Measurements from ENCODE around the gene PGAP3. TPM values are rescaled to one million over a fixed set of nuclear protein-coding genes. Genes with fewer than 3 reads are reported as not detected.

PGAP3 gene
- total RNA-seq, 1 donor from 2014 or later, result 17.7 TPM

- no peak for DNase-seq (ENCODE audit: extremely low spot score in 2 of 2)
- Histone ChIP-seq H3K27me3 (no peaks in the 10 kb centered on the region), H3K9me3 (no peaks in the 10 kb centered on the region), H3K4me3 (peak overlapping the region; percentile 81 to 97), H3K36me3 (no peaks in the 10 kb centered on the region), H3K4me1 (peaks cover 56% of the 10 kb centered on the region), H3K27ac (peak overlapping the region; percentile 92)
- intact Hi-C loops (cut with DNase I), result no loop called here
- TF ChIP-seq, protein P1, sequence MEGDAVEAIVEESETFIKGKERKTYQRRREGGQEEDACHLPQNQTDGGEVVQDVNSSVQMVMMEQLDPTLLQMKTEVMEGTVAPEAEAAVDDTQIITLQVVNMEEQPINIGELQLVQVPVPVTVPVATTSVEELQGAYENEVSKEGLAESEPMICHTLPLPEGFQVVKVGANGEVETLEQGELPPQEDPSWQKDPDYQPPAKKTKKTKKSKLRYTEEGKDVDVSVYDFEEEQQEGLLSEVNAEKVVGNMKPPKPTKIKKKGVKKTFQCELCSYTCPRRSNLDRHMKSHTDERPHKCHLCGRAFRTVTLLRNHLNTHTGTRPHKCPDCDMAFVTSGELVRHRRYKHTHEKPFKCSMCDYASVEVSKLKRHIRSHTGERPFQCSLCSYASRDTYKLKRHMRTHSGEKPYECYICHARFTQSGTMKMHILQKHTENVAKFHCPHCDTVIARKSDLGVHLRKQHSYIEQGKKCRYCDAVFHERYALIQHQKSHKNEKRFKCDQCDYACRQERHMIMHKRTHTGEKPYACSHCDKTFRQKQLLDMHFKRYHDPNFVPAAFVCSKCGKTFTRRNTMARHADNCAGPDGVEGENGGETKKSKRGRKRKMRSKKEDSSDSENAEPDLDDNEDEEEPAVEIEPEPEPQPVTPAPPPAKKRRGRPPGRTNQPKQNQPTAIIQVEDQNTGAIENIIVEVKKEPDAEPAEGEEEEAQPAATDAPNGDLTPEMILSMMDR (IDR thresholded peaks at IDR 0.05), result no peak
- TF ChIP-seq POLR2AphosphoS5 (IDR thresholded peaks at IDR 0.05; ENCODE audit: insufficient read depth in 1 of 2, low read depth in 1 of 2) (no peak), POLR2A (IDR thresholded peaks at IDR 0.05) (no peak)
Observed at GRCh38 chr17:39636587-39636926, 51.3 kb downstream of the PGAP3 start.

GRCh38 chr17:39635614-39636176, 52.2 kb downstream of the PGAP3 start:
- Histone ChIP-seq H3K4me1 (peaks cover 50% of the 10 kb centered on the region), H3K27ac (peak overlapping the region; percentile 92), H3K9me3 (no peaks in the 10 kb centered on the region), H3K27me3 (no peaks in the 10 kb centered on the region), H3K36me3 (no peaks in the 10 kb centered on the region), H3K4me3 (no peak overlapping the region)
- TF ChIP-seq POLR2A (IDR thresholded peaks at IDR 0.05), result no peak
- TF ChIP-seq POLR2AphosphoS5 (IDR thresholded peaks at IDR 0.05; ENCODE audit: insufficient read depth in 1 of 2, low read depth in 1 of 2), result no peak
- TF ChIP-seq, protein P1 (IDR thresholded peaks at IDR 0.05), result no peak
- no peak for DNase-seq (ENCODE audit: extremely low spot score in 2 of 2)
- intact Hi-C loops (cut with DNase I), result no loop called here

DNA sequence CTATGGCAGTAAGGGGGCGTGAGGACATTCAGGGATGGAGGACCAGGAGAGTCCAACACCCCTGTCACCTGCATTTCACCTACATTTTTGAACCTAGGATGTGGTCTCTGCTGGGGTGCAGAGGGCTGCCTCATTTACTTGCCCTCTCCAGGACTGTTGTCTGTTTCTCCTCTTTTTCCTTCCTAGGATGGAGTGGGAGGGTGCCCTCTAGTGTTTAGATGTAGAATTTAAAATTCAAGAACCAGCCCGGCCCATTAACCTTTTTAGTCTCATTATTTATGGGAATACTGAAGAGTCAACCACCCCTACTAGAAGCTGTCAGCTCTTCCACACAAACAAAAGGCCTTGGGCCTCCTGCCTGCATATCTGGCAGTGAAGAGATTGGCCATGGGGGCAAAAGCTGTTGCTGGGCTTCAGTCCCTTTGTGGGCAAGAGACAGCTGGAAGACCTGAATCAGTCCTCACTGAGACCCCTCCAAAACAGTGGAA, 53.4 kb downstream of the PGAP3 start:
- H3K36me3 ChIP-seq, result no peaks in the 10 kb centered on the region
- H3K27me3 ChIP-seq, result no peaks in the 10 kb centered on the region
- H3K4me1 ChIP-seq, result peaks cover 37% of the 10 kb centered on the region
- TF ChIP-seq POLR2AphosphoS5 (IDR thresholded peaks at IDR 0.05; ENCODE audit: insufficient read depth in 1 of 2, low read depth in 1 of 2), result no peak
- TF ChIP-seq, protein P1 (IDR thresholded peaks at IDR 0.05), result peak; percentile 41 to 65 (median 60)
- intact Hi-C loops (cut with DNase I), result loop anchor here (5.0 kb wide), 1 partner anchor 33 kb away; the partner anchor contains the start of genes PNMT and TCAP
- H3K4me3 ChIP-seq, result no peak overlapping the region
- no peaks in the 10 kb centered on the region for H3K9me3 ChIP-seq
- no peak overlapping the region for H3K27ac ChIP-seq
- no peak for DNase-seq (ENCODE audit: extremely low spot score in 2 of 2)

DNA sequence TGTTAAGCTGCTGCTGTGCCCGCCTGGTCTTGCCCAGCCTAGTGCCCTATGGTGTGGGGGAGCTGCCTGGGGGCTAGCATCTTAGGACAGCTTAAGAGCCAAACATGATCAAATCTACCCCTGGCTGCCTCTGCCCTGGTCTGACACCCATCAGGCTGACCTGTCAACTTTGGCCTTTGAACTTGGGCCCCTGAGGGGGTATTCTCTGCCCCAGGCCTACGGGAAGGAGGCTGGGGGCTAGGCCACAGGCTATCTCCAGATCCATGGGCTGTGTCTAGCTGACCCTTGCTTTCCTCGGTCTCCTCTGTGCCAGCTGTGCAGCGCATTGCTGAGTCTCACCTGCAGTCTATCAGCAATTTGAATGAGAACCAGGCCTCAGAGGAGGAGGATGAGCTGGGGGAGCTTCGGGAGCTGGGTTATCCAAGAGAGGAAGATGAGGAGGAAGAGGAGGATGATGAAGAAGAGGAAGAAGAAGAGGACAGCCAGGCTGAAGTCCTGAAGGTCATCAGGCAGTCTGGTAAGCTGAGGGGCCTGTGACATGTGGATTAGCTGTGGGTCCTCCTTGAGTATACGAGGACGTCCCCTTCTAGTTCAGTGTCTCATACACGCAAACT, 54.2 kb downstream of the PGAP3 start:
- Histone ChIP-seq H3K9me3 (no peaks in the 10 kb centered on the region), H3K4me3 (no peak overlapping the region), H3K4me1 (peaks cover 30% of the 10 kb centered on the region), H3K36me3 (no peaks in the 10 kb centered on the region), H3K27ac (no peak overlapping the region), H3K27me3 (no peaks in the 10 kb centered on the region)
- TF ChIP-seq, protein P1 (IDR thresholded peaks at IDR 0.05), result no peak
- TF ChIP-seq POLR2AphosphoS5 (IDR thresholded peaks at IDR 0.05; ENCODE audit: insufficient read depth in 1 of 2, low read depth in 1 of 2) (no peak), POLR2A (IDR thresholded peaks at IDR 0.05) (no peak)
- intact Hi-C loops (cut with DNase I), result loop anchor here (5.0 kb wide), 1 partner anchor 34 kb away; the partner anchor contains the start of genes PNMT and TCAP
- DNase-seq (ENCODE audit: extremely low spot score in 2 of 2), result no peak

Measured in vagina (tissue), 2 donors.